ENCODE data around the gene SPATA12.

SPATA12 gene

GRCh38 chr3:57060089-57060821 lies at the start of gene SPATA12:
Gene SPATA12 (plus strand): TSS chr3:57060664. CDS start chr3:57073695, 13,031 bp downstream.
- H3K27me3 ChIP-seq: no peaks in the 10 kb centered on the region
- H3K36me3 ChIP-seq: no peaks in the 10 kb centered on the region
- H3K9me3 ChIP-seq: no peaks in the 10 kb centered on the region
- no peak for TF ChIP-seq CTCF (IDR thresholded peaks at IDR 0.05)
- no peak within 1 kb of the TSS for H3K4me3 ChIP-seq (ENCODE audit: low read depth in 1 of 2, low read length in 1 of 2)
- peak within 1 kb of the TSS; percentile 22 for H3K27ac ChIP-seq
- peaks cover 35 to 45% of the 10 kb centered on the region in 2 experiments for H3K4me1 ChIP-seq (ENCODE audit: control insufficient read depth in 1 of 2, insufficient read depth in 1 of 2, low read depth in 1 of 2, low read length in 1 of 2)

- no peak overlapping the region for H3K4me3 ChIP-seq (ENCODE audit: low read depth in 1 of 2, low read length in 1 of 2)
- H3K27me3 ChIP-seq: no peaks in the 10 kb centered on the region
- H3K4me1 ChIP-seq (ENCODE audit: control insufficient read depth in 1 of 2, insufficient read depth in 1 of 2, low read depth in 1 of 2, low read length in 1 of 2): no peaks in the 10 kb centered on the region
- H3K27ac ChIP-seq: no peak overlapping the region
- no peak for TF ChIP-seq CTCF (IDR thresholded peaks at IDR 0.05)
- no peaks in the 10 kb centered on the region for H3K36me3 ChIP-seq
- H3K9me3 ChIP-seq: no peaks in the 10 kb centered on the region
Observed at GRCh38 chr3:57011022-57011421, 49.4 kb upstream of the SPATA12 start.

GRCh38 chr3:57012847-57013246 lies 47.6 kb upstream of the SPATA12 start:
- no peaks in the 10 kb centered on the region for H3K9me3 ChIP-seq
- H3K4me3 ChIP-seq (ENCODE audit: low read depth in 1 of 2, low read length in 1 of 2): no peak overlapping the region
- H3K27ac ChIP-seq: no peak overlapping the region
- no peak for TF ChIP-seq CTCF (IDR thresholded peaks at IDR 0.05)
- no peaks in the 10 kb centered on the region for H3K36me3 ChIP-seq
- H3K27me3 ChIP-seq: no peaks in the 10 kb centered on the region
- no peaks in the 10 kb centered on the region for H3K4me1 ChIP-seq (ENCODE audit: control insufficient read depth in 1 of 2, insufficient read depth in 1 of 2, low read depth in 1 of 2, low read length in 1 of 2)

GRCh38 chr3:57015350-57015729 lies 45.1 kb upstream of the SPATA12 start:
- Histone ChIP-seq H3K36me3 (no peaks in the 10 kb centered on the region), H3K27ac (no peak overlapping the region), H3K27me3 (no peaks in the 10 kb centered on the region), H3K4me1 (ENCODE audit: control insufficient read depth in 1 of 2, insufficient read depth in 1 of 2, low read depth in 1 of 2, low read length in 1 of 2) (no peaks in the 10 kb centered on the region), H3K9me3 (no peaks in the 10 kb centered on the region), H3K4me3 (ENCODE audit: low read depth in 1 of 2, low read length in 1 of 2) (no peak overlapping the region)
- no peak for TF ChIP-seq CTCF (IDR thresholded peaks at IDR 0.05)

- no peak overlapping the region for H3K27ac ChIP-seq
- no peaks in the 10 kb centered on the region for H3K9me3 ChIP-seq
- no peaks in the 10 kb centered on the region for H3K4me1 ChIP-seq (ENCODE audit: control insufficient read depth in 1 of 2, insufficient read depth in 1 of 2, low read depth in 1 of 2, low read length in 1 of 2)
- no peaks in the 10 kb centered on the region for H3K27me3 ChIP-seq
- no peak for TF ChIP-seq CTCF (IDR thresholded peaks at IDR 0.05)
- no peak overlapping the region for H3K4me3 ChIP-seq (ENCODE audit: low read depth in 1 of 2, low read length in 1 of 2)
- H3K36me3 ChIP-seq: no peaks in the 10 kb centered on the region
Observed at GRCh38 chr3:57015912-57016311, 44.6 kb upstream of the SPATA12 start.

Measured in neutrophil (primary cell).